Sigmoid colon (tissue), 4 donors: Measurements from ENCODE around the gene PIMREG.

Experiments used
- EP300 ChIP-seq, 4 donors: sonication (generic); formaldehyde crosslinking; IDR thresholded peaks; one replicate each; pipeline ENCODE4 v1.6.1; 2017; ENCODE audit warnings: antibody characterized with exemption in 4 of 4
- POLR2A ChIP-seq, 2 donors: fragments of 450-650 bp; IDR thresholded peaks; one replicate each; pipeline ENCODE4 v1.6.1; 2016; ENCODE audit warnings: antibody characterized with exemption in 2 of 2, mild to moderate bottlenecking in 2 of 2, moderate library complexity in 2 of 2
- POLR2AphosphoS5 ChIP-seq, 4 donors: sonication (generic); formaldehyde crosslinking; IDR thresholded peaks; one replicate each; pipeline ENCODE4 v1.6.1; 2017; ENCODE audit warnings: antibody characterized with exemption in 4 of 4
- TF ChIP-seq, protein P1 (sequence below), 4 experiments: fragments of 450-650 bp in 3 of 4; fragments of 200-600 bp in 1 of 4; IDR thresholded peaks; one replicate each; pipeline ENCODE4 v1.5.1; 2016 to 2019; ENCODE audit warnings: antibody characterized with exemption in 4 of 4, mild to moderate bottlenecking in 3 of 4, moderate library complexity in 2 of 4

DNA sequence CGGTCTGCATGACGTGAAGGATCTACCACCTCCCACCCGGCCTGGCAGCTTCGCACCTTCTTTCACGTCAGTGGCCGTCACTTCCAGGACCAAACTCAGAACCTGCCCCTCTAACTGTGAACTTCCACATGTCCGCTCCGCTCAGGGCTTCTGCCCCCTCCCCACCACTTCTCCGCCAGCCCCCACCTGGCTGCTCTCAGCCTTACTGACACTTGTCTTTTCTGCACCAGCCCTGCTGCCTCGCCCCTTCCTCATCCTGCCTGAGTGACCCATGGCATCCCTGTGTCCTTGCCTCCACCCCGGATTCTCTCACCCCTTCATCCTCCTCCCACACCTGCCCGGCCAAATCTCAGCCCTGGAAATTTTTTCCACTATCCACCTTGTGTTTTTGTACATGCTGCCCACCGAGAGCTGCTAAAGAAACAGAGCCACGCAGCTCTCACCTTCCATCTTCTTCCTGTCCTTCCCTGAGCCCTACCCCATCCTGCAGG lies 14.2 kb downstream of the PIMREG start:
- TF ChIP-seq, protein P1, sequence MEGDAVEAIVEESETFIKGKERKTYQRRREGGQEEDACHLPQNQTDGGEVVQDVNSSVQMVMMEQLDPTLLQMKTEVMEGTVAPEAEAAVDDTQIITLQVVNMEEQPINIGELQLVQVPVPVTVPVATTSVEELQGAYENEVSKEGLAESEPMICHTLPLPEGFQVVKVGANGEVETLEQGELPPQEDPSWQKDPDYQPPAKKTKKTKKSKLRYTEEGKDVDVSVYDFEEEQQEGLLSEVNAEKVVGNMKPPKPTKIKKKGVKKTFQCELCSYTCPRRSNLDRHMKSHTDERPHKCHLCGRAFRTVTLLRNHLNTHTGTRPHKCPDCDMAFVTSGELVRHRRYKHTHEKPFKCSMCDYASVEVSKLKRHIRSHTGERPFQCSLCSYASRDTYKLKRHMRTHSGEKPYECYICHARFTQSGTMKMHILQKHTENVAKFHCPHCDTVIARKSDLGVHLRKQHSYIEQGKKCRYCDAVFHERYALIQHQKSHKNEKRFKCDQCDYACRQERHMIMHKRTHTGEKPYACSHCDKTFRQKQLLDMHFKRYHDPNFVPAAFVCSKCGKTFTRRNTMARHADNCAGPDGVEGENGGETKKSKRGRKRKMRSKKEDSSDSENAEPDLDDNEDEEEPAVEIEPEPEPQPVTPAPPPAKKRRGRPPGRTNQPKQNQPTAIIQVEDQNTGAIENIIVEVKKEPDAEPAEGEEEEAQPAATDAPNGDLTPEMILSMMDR (IDR thresholded peaks at IDR 0.05) = no peak
- TF ChIP-seq POLR2A (IDR thresholded peaks at IDR 0.05) = no peak
- no peak for TF ChIP-seq POLR2AphosphoS5 (IDR thresholded peaks at IDR 0.05)
- no peak for TF ChIP-seq EP300 (IDR thresholded peaks at IDR 0.05)
